NCI-H2029 treated with DMSO at 0.1 percent for 48 hours (cell line): ENCODE measurements around the gene GRIN2A.

ENCODE experiments used
- DNase-seq: peaks from one replicate; lab custom pipeline; 2025; lab: John Stamatoyannopoulos, UW

The GRIN2A gene

DNA sequence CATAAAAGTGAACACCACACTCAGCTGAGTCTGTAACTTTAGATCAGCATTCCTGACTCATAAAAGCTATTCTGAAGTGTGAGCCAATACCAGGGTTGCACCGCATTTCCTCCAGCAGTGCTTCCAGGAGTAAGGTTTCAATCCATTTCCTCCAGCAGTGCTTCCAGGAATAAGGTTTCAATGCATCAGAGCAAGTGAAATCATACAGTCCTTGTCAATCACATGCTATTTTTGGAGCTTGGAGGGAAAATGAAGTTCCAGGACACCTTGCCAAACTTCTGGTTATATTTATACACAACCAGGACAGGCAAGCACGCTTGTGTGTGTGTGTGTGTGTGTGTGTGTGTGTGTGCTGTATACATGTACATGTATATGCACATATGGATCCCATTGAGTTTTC is 327.6 kb downstream of the GRIN2A start:
- no peak for DNase-seq

DNA sequence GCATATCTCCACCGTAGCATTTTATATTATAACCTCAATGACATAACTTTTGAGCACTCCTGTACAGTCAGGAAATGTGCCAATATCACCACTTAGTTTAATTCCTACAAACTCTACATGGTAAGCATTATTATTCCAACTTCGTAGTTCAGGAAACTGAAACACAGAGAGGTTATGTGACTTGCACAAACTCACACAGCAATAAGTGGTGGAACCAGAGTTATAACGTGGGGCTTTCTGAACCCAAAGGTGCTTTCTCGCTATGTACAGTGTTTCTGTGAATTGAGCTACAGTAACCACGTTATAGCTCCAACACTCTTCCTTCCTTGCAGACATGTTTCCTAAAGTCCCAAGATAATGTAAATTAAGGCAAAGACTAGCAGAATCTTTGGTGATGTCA is 330.2 kb downstream of the GRIN2A start:
- DNase-seq = no peak

DNA sequence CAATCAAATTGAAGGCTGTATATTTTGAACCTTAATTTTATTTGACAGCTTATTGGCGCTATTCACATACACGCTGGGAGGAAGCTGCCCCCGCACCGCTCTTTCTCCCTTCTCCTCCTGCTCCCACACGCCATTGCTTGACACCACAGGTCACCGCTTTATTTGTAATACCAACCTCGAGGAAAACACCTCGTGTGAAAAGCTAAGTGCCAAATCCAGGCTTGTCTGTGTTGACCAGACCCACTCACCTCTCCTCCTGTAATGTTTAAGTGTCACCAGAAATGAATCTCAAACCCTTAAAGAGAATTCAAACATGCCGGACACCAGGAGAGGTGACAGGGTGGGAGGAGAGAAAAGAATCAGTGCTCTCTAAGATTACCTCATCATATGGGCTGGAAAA is 331.4 kb downstream of the GRIN2A start:
- no peak for DNase-seq

DNA sequence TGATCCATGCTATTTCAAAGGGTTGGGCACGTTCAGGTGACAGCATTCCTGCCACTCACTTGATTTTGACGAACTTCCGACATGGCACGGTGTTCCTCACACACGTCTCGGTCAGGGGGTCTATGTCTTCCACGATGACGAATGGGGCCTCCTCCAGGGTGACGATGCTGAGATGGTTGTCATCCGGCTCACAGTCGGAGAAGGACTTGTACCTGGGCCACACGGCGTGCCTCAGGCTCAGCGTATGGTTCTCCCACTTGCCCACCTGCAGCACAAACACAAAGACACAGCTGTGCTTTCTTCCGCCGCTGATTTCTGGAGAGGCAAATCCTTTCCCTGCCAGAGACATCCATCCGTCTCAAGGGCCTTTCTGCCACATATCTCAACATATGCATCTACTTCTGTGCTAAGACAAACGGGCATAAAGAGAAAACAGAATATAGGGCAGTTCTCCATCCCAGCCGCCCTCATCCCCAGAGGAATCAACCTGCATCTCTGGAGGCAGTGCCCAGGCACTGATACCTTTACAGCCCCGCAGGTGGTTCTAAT is 332.5 kb downstream of the GRIN2A start:
- DNase-seq = no peak

DNA sequence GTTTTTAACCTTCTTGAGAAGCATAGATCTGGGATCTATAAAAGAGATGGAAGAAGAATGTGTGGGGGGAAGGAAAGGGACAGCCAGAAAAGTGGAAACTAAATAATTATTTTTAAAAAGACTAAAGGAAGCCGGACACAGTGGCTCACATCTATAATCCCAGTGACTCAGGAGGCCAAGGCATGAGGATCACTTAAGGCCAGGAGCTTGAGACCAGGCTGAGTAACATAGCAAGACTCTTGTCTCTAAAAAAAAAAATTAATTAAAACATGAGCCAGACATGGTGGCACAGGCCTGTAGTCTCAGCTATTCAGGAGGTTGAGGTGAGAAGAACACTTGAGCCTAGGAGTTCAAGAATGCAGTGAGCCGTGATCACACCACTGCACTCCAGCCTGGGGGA is 335.1 kb downstream of the GRIN2A start:
- DNase-seq = no peak

DNA sequence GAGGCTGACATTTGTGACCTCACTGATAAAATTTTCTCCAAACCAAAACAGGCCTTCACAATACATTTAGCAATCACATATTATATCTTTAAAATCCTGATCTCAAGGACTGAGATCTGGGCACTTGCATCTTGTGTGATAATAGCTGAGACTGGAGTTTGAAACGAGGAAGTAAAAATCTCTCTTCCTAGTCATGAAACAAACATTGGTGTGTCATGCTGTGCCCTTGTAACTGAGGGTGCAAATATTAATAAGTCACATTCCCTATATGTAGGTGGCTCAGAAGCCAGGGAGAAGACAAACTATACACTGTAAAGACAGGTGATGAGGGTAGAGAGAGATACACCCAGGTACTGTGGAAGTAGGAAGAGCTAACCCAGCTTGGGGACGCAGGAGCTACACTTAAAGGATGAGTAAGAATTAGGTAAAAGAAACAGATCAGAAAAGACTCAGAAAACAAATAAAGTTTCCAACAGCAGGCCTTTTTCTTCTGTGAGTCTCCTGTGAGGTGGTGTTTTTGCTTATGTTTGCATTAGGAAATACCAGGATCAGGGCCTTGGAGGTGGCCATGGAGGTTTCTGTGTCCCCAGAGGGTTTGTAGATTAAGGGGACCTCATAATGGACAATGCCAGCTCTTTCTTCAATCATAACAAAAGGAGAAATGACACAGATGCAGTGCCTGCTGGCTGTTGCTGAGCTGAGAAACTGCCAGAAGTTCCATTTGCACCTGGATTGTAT is 335.7 kb downstream of the GRIN2A start:
- DNase-seq = no peak

DNA sequence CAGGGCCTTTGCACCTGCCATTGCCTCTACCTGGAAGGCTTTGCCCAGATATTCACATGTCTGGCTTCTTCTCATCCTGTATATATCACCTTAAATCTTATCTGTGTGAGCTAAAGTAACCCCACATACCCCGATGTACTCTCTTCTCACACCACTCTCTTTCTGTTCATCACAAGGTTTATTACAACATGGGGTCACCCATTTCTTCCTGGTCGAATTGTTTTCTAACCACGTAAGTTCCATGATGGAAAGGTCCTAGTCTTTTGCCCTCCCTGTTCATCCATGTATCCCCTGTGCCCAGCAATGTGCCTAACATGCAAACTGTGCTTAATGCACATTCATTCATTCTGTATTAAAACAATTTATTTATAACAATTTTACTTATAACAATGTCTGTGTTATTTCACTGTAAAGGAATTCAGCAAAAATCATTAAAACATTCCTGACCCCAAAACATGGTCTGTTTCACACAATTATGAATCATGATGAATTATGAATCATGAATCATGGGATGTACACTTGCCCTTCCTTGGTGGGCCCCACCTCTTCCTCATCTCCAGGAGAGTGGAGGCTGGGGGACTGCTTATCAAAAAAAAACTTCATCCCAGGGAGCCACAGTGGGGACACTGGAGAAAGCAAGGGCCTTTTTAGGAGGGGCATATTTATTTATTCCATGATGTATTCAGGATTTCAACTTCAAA is 336.4 kb downstream of the GRIN2A start:
- no peak for DNase-seq

DNA sequence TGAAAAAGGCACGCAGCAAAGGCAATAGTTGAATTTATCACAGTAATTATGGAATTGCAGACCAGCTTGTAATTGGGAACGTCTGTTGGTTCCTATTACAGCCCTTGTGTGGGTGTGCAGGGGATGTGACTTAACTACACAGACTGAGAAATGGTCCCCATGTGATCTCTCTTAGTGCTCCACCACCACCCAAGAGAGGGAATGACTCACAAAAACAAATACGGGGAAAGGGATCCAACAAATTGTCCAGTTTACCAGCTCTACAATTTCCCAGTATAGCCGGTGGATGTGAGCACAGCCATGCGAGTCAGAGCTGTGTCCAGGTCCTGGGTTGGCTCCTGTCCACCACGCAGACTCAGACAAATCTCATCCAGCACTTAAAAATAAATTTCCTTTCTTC is 337.9 kb downstream of the GRIN2A start:
- no peak for DNase-seq

DNA sequence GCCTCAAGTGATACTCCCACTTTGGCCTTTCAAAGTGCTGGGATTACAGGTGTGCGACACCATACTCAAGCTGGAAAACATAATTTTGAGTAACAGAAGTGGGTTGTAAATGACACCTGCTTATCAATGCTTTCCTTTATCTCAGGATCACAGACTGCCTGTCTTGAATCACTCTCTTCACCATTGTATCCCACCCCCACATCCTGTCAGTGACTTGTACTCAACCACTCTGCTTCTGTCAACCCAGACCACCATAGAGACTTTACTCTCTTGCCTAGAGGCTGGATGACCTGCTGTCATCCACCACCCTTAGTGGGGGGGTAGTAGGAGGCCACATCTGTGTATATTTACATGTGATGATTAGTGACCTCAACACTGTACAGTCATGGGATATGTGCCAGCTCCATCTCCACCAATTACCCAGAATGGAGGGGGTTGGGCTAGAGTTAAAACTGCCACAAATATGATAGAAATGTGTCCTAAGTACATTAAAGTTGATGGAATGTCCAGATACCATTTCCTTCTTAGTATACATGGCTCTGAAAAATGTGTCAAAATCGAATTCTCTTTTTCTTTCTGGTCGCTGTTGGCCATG is 338.7 kb downstream of the GRIN2A start:
- DNase-seq = no peak

DNA sequence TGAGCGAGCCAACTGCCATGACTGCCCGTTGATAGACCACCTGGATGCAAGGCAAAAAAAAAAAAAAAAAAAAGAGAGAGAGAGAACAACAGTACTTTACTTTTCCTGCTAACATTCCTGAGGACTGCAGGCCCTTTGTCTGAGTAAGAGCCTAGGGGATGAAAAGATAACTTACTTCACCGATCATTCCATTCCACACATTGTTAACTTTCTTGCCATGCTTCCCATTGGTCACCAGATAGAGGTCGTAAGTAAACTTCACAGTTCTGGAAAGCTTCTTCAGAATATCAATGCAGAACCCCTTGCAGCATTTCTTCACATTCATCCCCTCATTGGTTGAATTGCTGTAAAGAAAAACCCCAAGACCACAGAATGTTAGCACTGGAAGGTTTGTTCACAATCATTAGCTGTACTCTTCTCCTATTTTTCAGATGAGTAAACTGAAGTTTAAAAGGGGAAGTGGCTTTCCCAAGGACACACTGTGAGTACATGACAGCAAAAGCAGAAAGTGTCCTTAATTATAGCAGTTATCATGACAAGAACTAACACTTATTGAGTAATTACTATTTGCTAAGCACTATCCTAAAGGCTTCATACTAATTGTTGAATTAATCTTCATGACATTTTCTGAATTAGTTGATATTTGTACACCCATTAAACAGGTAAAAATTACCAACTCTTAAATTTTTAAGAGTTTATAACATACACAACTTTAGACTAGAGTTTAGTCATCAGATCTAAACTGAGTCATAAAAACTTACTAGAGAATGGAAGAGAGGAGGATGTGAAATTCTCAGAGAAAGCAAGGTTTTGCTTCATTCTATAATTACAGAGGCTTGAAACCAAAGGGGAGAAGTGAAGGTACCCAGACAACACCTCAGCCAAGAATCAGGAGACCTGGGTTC is 341.2 kb downstream of the GRIN2A start:
- no peak for DNase-seq

DNA sequence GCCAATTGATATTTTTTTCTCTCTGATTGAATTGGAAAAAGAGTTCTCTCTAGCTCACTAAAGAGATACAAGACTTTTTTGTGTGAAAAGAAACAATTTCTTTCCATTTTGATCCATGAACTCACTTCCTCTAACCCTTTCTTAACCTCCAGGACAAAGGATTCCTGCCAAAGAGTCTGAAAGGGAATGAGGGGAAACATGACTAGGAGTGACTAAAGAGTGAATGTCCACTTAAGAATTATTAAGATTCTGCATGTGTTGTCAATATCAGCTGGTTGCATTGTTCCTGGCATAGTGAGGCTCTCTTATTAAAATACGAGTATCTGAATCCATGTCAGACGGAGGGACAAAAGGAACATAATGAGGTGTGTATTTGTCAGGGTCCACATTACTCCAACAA is 344.7 kb downstream of the GRIN2A start:
- no peak for DNase-seq

DNA sequence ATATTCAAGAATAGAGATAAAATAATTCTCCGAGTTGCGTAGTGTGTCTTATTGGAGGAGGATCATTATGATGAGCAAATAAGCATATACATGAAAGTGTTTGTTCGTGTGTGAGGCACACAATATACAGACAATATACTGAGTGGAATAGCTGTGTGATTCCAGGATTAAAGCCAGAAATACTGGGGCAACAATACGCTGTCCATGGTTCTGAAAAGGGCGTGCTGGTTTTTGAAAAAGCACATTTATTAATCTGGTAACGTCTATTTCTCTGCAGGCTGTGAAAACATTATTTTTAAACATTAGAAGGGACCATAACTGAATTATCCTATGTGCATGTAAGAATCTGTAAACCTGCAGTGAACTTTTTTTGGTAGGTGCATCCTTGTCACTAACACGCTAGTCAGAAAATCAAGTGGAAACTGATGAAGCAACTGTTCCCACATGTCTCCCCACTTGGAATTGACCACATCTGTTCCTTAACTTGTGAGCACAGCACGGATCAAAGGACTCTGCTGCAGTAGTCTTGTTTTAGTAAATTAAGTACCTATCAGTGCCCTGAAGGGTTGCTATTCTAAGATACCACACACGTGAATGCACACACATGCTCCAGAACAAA is 346.0 kb downstream of the GRIN2A start:
- DNase-seq = no peak

DNA sequence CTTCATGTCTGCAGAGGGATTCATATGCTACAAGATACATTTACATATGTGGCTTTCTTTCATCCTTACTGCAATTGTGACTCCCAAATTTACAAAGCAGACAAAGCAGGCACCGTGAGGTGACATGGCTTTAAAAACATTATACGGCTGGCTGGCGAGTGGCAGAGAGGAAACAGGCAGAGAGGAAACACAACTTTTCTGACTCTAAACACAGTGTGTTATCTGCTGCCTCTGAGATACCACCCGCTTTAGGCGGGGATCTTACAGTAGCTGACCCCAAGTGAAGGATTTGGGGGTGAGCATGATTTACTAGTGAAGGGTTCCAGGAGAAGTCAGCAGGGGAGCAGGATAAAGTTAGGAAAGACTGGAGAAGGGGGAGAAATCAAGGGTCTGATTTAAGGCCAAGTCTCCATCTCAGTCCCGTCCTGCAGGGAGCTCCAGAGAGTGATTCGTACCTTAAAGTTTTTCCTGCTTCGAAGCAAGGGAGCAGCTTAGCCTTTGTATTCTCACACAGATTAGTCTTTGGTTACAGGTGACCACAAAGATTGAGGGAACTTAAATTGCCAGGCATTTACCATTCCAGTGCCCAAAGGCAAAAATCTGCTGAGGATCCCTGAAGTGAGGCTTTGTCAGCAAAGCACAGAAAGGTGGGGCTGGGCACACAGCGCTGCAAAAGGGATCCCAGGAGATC is 355.0 kb downstream of the GRIN2A start:
- no peak for DNase-seq

DNA sequence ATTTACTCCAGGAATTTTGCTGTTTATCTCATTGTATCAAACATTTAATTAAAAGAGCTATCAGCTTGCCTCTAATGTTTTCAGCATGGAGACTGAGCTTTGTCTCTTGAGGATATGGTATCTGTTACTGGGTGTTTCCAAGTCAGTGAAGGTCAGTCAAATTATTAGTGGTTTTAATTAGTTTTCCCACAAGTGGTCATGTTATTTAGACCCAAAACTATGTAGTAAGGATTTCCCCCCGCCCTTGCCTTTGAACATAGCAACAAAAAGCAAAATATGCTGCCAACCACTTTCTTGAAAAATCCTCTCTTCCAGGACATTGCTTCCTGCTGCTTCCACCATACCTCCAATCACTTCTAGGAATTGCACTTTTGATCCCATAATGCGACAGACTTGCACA is 355.6 kb downstream of the GRIN2A start:
- no peak for DNase-seq

DNA sequence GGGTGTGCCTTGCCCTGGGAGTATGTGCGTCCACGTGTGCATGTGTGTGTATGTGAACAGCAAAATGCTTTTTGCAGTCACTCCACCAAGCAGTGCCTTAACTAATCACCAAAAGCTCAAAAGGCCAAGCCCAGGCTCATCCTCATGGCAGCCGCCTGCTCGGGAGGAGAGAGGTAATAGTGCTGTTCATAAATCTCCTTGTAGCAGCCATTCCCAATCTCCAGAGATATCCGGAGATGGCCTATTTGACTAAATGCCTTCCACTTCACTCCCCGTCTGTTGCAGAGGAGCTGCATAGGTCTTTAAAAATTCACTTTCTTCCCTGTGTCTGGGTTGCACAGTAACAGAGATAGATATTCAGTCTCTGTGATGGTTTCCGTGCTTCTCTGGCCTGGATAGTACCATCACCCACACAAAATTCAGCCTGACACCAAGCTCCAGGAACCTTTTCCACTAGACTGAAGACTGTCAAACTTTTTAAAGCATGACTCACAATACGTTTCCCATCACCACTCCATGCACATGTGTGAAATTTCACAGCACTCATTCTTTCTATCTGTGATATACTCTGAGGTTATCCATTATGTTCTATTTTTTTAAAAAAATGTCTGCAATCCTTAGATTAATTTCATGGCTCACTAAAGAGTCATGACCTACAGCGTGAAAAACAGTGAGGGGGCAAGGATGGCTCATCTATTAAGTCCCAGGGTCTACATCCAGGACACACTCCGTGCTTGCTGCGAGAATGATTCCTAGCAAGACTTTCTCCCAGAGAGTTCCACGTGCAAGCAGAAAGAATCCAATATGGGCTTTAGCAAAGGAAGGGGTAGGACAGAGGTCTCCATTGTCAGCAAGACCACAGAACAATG is 357.8 kb downstream of the GRIN2A start:
- no peak for DNase-seq

DNA sequence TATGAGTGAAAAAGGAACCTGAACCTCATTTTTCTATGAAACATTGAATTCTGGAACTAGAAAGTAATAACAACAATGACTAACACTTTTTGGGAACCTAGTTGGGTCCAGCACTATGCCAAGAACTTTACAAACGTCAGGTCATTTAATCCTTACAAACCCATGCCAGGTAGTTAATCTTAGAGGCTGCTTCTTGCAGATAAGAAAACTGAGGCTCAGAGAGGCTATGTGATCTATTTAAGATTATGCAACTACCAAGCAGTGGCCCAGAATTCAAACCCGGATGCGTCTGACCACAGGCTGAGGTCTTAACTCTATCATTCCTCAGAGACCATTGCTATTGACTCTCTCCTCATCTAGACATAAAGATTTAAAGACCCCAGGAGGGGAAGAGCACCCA is 358.7 kb downstream of the GRIN2A start:
- no peak for DNase-seq

DNA sequence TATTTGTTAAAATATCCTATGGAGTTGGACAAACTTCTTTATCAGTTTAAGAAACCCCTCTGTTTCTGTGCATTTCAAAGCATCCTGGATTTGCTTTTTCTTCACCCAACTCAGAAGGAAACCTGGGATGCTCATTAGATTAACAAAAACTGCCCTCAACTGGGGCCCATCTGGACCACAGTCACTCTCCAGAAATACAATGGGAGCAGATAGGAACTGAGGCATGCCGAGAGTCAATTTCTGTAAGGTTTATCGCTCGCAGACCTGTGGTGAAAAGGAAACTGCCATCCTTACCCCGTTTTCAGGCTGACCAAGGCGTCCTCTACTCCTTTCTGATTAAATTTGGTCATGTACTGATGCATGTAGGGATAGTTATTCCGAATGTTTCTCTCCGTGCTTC is 360.3 kb downstream of the GRIN2A start:
- DNase-seq = no peak

DNA sequence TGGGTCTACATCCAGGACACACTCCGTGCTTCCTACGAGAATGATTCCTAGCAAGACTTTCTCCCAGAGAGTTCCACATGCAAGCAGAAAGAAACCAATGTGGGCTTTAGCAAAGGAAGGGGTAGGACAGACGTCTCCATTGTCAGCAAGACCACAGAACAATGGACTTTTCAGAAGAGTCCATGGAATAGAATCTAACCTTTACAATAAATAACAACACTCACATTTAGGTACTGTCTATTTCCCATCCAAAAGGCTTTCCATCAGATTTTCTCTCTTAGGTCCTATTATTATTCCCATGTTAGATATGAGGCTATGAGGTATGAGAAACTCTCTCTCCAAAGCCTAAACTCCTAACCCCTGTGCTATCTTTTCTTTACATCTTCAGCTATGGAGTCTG is 360.9 kb downstream of the GRIN2A start:
- no peak for DNase-seq

DNA sequence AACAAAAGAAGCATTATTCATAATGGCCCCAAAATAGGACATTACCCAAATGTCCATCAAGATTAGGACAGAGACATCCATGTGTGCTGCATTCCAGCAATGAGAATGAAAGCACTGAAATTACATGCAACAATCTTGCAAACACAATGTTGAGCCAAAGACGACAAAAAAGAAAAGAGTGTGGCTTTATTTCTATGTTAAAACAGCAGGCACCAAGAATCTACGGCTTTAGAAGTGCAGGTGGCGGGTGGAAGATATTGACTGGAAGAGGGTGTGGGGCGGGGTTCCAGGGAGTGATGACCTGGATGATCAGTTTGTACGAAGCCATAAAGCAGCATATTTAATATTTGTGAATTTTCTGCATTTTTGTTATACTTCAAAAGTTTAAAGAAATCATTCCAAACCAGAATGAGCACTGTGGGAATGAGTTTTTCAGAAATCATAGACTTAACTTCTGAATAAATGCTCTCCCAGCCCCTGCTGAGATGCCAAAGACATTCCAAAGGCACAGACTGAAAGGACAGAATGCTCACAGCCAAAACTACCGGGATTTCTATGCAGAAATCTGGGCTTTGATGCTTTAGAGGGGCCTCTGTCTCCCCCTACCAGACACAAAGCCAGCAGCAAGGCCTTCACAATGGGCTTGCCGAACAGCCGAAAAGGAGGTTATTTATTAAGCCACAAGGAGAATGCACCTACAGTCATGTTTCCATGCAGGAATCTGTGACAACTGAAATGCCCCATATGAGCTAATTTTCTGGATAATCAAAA is 361.6 kb downstream of the GRIN2A start:
- no peak for DNase-seq
